Measurements from ENCODE around the gene GPR78. TPM values are rescaled to one million over a fixed set of nuclear protein-coding genes. Genes with fewer than 3 reads are reported as not detected.

GPR78 gene
- total RNA-seq, 1 donor from 2014 or later = 0.15 TPM

DNA sequence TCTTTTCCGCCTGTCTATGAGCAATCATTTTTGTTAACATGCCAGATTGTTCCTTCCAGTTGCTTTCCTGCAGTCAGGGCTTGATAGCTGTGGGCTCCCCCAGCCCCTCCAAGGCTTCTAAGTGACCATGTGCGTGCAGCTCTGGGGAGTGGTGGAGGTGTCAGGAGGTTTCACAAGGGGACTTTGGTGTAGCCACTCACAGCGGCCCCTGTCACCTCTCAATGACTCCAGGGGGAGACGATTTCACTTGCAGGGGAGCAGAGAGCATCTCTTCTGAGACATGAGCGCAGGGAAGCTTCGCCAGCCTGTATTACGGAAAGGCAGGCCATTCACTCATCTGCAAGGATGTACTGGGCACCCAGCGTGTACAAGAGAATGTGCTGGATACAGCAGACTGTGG is 3.1 kb upstream of the GPR78 start:
- TF ChIP-seq, protein P1, sequence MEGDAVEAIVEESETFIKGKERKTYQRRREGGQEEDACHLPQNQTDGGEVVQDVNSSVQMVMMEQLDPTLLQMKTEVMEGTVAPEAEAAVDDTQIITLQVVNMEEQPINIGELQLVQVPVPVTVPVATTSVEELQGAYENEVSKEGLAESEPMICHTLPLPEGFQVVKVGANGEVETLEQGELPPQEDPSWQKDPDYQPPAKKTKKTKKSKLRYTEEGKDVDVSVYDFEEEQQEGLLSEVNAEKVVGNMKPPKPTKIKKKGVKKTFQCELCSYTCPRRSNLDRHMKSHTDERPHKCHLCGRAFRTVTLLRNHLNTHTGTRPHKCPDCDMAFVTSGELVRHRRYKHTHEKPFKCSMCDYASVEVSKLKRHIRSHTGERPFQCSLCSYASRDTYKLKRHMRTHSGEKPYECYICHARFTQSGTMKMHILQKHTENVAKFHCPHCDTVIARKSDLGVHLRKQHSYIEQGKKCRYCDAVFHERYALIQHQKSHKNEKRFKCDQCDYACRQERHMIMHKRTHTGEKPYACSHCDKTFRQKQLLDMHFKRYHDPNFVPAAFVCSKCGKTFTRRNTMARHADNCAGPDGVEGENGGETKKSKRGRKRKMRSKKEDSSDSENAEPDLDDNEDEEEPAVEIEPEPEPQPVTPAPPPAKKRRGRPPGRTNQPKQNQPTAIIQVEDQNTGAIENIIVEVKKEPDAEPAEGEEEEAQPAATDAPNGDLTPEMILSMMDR (IDR thresholded peaks at IDR 0.05) = no peak
- H3K9me3 Mint-ChIP-seq (ENCODE audit: low read depth) = no peaks in the 10 kb centered on the region
- H3K4me3 Mint-ChIP-seq (ENCODE audit: unreplicated experiment) = no peak overlapping the region
- H3K27me3 Mint-ChIP-seq (ENCODE audit: low read depth) = peaks cover 39% of the 10 kb centered on the region
- H3K4me1 Mint-ChIP-seq (ENCODE audit: low read depth) = no peaks in the 10 kb centered on the region
- H3K36me3 Mint-ChIP-seq (ENCODE audit: low read depth) = no peaks in the 10 kb centered on the region
- no peak overlapping the region for H3K27ac Mint-ChIP-seq (ENCODE audit: unreplicated experiment)
- DNase-seq (ENCODE audit: low spot score) = no peak

DNA sequence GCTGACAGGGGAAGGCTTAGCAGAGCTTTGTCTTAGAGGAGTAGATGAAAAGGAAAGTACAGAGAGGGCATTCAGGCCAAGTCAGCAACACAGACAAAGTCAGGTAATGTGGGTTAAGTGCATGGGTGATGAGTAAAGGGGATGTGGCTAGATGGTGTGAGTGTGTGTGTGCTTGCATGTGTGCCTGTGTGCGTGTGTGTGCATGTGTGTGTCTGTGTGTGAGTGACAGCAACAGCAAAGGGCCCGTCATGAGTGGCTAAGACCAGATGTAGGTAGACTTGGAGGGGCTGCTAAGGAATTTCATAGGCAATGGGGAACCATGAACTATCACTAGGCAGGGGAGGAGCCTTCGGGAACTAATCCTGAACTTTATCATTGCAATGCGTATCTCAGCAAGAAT is 2.2 kb upstream of the GPR78 start:
- TF ChIP-seq, protein P1 (IDR thresholded peaks at IDR 0.05) = no peak
- Mint-ChIP-seq H3K36me3 (ENCODE audit: low read depth) (no peaks in the 10 kb centered on the region), H3K27ac (ENCODE audit: unreplicated experiment) (no peak overlapping the region), H3K9me3 (ENCODE audit: low read depth) (no peaks in the 10 kb centered on the region), H3K4me1 (ENCODE audit: low read depth) (no peaks in the 10 kb centered on the region), H3K4me3 (ENCODE audit: unreplicated experiment) (no peak overlapping the region), H3K27me3 (ENCODE audit: low read depth) (peaks cover 44% of the 10 kb centered on the region)
- DNase-seq (ENCODE audit: low spot score) = no peak

DNA sequence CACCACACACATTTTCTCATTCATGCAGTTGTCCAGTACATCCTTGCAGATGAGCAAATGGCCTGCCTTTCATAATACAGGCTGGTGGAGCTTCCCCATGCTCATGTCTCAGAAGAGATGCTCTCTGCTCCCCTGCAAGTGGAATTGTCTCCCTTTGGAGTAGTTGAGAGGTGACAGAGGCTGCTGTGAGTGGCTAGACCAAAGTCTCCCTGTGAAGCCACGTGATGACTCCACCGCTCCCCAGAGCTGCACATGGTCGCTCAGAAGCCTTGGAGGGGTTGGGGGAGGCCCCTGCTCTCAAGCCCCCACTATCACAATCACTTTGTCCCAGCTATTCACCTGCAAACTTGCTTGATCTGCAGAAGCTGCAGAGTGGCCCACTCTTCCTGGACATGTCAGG is 1.5 kb upstream of the GPR78 start:
- H3K36me3 Mint-ChIP-seq (ENCODE audit: low read depth) = no peaks in the 10 kb centered on the region

DNA sequence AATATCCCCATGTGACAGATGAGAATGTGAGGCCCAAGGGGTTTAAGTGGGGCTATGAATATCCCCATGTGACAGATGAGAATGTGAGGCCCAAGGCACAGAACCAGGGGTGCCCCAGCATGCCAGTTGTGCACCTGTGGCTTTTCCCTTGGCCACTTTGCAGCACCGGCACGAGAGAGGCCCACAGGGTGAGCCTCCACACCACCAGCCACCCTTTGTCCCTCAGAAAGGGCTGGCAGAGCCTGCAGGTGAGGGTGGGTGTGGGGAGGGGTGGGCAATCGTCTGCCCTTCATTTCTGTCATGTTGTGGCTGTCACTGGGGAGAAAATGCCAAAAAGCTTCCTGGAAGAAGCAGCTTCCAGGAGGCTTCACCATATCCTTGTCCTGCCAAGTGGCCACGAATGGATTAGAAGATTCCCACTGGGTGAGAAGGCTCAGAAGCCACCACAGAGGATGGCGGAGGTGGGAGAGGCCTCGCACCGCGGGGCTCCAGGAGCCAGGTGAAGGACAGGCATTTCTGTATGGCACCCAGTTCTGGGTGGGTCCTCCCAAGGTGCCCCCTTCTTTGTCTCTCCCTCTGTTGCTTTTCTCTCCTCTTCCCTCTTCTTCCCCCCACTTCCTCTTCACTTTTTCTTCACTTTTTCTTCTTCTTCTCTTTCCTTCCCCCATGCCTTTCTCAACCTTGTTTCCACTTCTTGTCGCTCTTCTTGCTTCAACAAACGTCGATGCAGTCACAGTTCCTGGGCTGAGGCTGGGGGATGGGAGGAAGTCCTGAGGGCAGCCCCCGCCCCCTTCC is 469 bp upstream of the GPR78 start:
- H3K27me3 Mint-ChIP-seq (ENCODE audit: low read depth) = peaks cover 50% of the 10 kb centered on the region
- TF ChIP-seq, protein P1 (IDR thresholded peaks at IDR 0.05) = no peak
- H3K4me3 Mint-ChIP-seq (ENCODE audit: unreplicated experiment) = no peak overlapping the region
- no peak for DNase-seq (ENCODE audit: low spot score)
- H3K27ac Mint-ChIP-seq (ENCODE audit: unreplicated experiment) = no peak overlapping the region
- H3K36me3 Mint-ChIP-seq (ENCODE audit: low read depth) = no peaks in the 10 kb centered on the region
- H3K4me1 Mint-ChIP-seq (ENCODE audit: low read depth) = no peaks in the 10 kb centered on the region
- H3K9me3 Mint-ChIP-seq (ENCODE audit: low read depth) = no peaks in the 10 kb centered on the region

More for the DNA sequence above, 1.5 kb upstream of the GPR78 start:
- Mint-ChIP-seq H3K9me3 (ENCODE audit: low read depth) (no peaks in the 10 kb centered on the region), H3K27me3 (ENCODE audit: low read depth) (peaks cover 41% of the 10 kb centered on the region), H3K4me1 (ENCODE audit: low read depth) (no peaks in the 10 kb centered on the region), H3K4me3 (ENCODE audit: unreplicated experiment) (no peak overlapping the region), H3K27ac (ENCODE audit: unreplicated experiment) (no peak overlapping the region)
- no peak for DNase-seq (ENCODE audit: low spot score)
- TF ChIP-seq, protein P1 (IDR thresholded peaks at IDR 0.05) = no peak

DNA sequence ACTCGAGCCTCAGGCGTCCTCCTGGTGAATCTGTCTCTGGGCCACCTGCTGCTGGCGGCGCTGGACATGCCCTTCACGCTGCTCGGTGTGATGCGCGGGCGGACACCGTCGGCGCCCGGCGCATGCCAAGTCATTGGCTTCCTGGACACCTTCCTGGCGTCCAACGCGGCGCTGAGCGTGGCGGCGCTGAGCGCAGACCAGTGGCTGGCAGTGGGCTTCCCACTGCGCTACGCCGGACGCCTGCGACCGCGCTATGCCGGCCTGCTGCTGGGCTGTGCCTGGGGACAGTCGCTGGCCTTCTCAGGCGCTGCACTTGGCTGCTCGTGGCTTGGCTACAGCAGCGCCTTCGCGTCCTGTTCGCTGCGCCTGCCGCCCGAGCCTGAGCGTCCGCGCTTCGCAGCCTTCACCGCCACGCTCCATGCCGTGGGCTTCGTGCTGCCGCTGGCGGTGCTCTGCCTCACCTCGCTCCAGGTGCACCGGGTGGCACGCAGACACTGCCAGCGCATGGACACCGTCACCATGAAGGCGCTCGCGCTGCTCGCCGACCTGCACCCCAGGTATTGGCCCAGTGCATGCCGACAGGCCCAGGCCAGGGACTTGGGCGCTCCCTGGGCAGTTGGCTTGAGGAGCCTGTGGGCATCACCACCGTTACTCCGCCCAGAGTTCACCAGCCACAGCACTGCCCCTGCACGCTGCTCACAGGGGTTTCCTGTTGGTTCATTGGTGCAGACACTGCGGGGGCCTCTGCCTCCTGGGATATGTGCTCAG is 1.1 kb downstream of the GPR78 start:
- TF ChIP-seq, protein P1 (IDR thresholded peaks at IDR 0.05) = no peak
- Mint-ChIP-seq H3K4me1 (ENCODE audit: low read depth) (no peaks in the 10 kb centered on the region), H3K4me3 (ENCODE audit: unreplicated experiment) (no peak overlapping the region), H3K36me3 (ENCODE audit: low read depth) (no peaks in the 10 kb centered on the region), H3K9me3 (ENCODE audit: low read depth) (no peaks in the 10 kb centered on the region), H3K27ac (ENCODE audit: unreplicated experiment) (no peak overlapping the region), H3K27me3 (ENCODE audit: low read depth) (peaks cover 59% of the 10 kb centered on the region)
- no peak for DNase-seq (ENCODE audit: low spot score)

Measured in chondrocyte (in vitro differentiated cells).